ENCODE data around the gene UGT1A10.
"Not testable (repeated sequence)": the region's sequence is repeated elsewhere in the genome, so short reads cannot be mapped to it uniquely, and the experiment has no call there.

The UGT1A10 gene

DNA sequence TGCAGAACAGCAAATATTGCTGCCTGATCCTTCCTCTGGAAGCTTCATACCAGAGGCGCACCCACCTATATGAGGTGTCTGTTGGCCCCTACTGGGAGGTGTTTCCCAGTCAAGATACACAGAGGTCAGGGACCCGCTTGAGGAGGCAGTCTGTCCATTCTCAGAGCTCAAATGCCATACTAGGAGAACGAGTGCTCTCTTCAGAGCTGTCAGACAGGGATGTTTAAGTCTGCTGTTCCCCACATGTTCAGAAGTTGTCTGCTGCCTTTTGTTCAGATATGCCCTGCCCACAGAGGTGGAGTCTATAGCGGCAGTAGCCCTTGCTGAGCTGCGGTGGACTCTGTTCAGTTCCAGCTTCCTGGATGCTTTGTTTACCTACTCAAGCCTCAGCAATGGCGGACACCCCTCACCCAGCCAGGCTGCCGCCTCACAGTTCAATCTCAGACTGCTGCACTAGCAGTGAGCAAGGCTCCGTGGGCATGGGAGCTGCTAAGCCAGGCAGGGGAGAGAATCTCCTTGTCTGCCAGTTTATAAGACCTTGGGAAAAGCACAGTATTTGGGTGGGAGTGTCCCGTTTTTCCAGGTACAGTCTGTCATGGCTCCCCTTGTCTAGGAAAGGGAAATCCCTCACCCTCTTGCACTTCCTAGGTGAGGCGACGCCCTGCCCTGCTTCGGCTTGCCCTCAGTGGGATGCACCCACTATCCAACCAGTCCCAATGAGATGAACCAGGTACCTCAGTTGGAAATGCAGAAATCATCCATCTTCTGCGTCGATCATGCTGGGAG lies 100.8 kb downstream of the UGT1A10 start:
- H3K27me3 ChIP-seq (ENCODE audit: control insufficient read depth, insufficient read depth, low read length); H3K9ac ChIP-seq (ENCODE audit: low read length); H3K4me3 ChIP-seq (ENCODE audit: low read length); H3K27ac ChIP-seq (ENCODE audit: low read depth, low read length); H3K4me1 ChIP-seq (ENCODE audit: control insufficient read depth, insufficient read depth, low read length); H3K36me3 ChIP-seq (ENCODE audit: control insufficient read depth, insufficient read depth, low read length): not testable (repeated sequence)

DNA sequence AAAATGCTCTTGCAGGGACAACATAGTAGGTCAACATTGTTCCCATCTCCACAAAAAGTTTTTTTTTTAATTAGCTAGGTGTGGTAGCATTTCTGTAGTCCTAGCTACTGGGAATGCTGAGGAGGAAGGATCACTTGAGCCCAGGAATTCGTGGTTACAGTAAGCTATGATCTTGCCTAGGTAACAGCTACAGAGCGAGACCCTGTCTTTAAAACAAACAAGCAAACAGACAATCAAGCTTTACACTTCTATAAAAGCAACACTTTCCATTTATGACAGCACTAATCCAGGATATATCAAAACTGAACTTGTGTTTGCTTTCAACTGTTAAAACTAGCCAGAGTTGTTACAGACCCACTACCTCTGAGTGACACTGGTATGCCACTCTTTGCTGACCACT lies 104.6 kb downstream of the UGT1A10 start:
- Histone ChIP-seq H3K27me3 (ENCODE audit: control insufficient read depth, insufficient read depth, low read length) (no peaks in the 10 kb centered on the region), H3K4me3 (ENCODE audit: low read length) (no peak overlapping the region), H3K9ac (ENCODE audit: low read length) (no peak overlapping the region), H3K36me3 (ENCODE audit: control insufficient read depth, insufficient read depth, low read length) (no peaks in the 10 kb centered on the region), H3K4me1 (ENCODE audit: control insufficient read depth, insufficient read depth, low read length) (no peaks in the 10 kb centered on the region), H3K27ac (ENCODE audit: low read depth, low read length) (no peak overlapping the region)

DNA sequence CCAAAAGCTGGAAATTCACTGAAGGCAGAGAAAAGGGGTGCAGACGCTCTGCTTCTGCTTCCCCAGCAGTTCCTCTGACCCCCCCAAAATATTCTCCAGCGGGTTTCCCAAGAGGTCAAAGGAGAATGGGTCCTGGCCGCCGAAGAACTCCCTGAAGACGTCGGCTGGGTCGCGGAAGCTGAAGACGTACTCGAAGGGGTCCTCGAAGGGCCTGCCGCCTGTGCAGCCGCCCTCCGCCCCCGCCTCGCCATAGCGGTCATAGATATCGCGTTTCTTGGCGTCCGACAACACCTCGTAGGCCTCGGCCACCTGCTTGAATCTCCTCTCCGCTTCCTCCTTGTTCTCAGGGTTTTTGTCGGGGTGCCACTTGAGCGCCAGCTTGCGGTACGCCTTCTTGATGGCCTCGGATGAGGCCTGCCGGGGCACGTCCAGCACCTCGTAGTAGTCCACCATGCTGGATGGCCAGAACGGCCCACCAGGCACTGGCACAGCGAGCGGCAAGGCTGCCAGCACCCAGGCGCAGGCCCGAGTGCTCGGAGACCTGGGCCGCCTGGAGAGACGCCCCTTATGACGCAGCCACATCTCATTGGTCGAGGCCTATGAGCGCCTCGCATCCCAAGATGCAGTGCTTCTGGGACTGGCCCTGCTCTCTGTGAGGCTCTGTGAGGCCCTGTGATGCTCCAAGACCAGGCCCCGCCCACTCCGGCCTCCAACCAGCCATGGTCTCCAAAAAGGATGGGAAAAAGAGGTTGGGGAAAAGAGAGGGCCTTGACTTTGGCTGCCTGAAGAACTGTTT lies 107.4 kb downstream of the UGT1A10 start:
- H3K27me3 ChIP-seq (ENCODE audit: control insufficient read depth, insufficient read depth, low read length), result no peaks in the 10 kb centered on the region
- no peak overlapping the region for H3K9ac ChIP-seq (ENCODE audit: low read length)
- H3K36me3 ChIP-seq (ENCODE audit: control insufficient read depth, insufficient read depth, low read length), result no peaks in the 10 kb centered on the region
- no peak overlapping the region for H3K27ac ChIP-seq (ENCODE audit: low read depth, low read length)
- H3K4me3 ChIP-seq (ENCODE audit: low read length), result no peak overlapping the region
- no peaks in the 10 kb centered on the region for H3K4me1 ChIP-seq (ENCODE audit: control insufficient read depth, insufficient read depth, low read length)

DNA sequence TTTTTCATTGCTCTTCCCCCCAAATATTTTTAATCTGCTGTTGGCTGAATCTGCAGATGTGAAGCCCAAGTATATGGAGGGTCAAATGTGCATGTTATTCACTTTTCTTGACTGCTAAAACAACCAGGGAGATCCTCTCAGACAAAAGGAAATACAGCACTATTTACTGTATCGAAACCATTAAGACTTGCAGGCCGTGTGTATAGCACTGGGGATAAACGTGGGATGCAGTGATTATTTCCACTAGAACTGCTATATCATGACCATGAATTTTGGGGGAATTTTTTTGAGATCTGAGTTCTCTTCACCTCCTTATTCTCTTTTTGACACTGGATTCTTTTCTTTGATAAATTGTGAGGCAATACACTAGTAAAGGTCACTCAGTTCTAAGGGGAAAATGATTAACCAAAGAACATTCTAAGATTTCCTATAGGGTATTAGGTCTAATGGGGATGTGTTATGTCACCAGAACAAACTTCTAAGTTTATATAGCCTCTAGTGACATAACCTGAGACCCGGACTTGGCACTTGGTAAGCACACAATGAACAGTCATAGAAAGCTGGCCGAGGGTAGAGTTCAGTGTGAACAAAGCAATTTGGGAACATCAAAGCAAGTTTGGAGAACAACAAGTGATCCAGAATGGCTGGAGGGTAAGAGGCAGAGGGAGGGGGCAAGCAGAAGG lies 109.0 kb downstream of the UGT1A10 start:
- no peak overlapping the region for H3K27ac ChIP-seq (ENCODE audit: low read depth, low read length)
- H3K4me3 ChIP-seq (ENCODE audit: low read length), result no peak overlapping the region

DNA sequence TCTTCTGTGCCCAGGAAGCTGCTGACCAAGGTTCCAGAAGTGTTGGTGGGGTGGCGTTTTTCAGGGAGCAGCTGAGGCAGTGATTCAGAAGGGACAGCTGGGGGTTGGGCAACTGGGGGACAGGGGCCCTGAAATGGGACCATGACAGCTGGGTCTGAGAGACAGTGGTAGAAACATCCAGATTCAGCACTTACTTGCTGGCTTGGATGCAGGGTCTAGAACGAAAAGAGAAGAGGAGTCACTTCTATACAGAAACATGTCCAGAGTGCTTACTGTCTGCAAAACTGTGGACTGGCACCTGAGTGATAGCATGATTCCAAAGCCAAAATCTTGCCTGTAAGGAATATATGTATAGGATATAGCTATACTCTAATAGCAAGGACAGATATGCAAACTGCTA lies 109.6 kb downstream of the UGT1A10 start:
- H3K4me3 ChIP-seq (ENCODE audit: low read length); H3K27me3 ChIP-seq (ENCODE audit: control insufficient read depth, insufficient read depth, low read length); H3K4me1 ChIP-seq (ENCODE audit: control insufficient read depth, insufficient read depth, low read length); H3K9ac ChIP-seq (ENCODE audit: low read length); H3K27ac ChIP-seq (ENCODE audit: low read depth, low read length); H3K36me3 ChIP-seq (ENCODE audit: control insufficient read depth, insufficient read depth, low read length): not testable (repeated sequence)

More for the DNA sequence above, 109.0 kb downstream of the UGT1A10 start:
- Histone ChIP-seq H3K4me1 (ENCODE audit: control insufficient read depth, insufficient read depth, low read length) (no peaks in the 10 kb centered on the region), H3K27me3 (ENCODE audit: control insufficient read depth, insufficient read depth, low read length) (no peaks in the 10 kb centered on the region), H3K36me3 (ENCODE audit: control insufficient read depth, insufficient read depth, low read length) (no peaks in the 10 kb centered on the region), H3K9ac (ENCODE audit: low read length) (no peak overlapping the region)

DNA sequence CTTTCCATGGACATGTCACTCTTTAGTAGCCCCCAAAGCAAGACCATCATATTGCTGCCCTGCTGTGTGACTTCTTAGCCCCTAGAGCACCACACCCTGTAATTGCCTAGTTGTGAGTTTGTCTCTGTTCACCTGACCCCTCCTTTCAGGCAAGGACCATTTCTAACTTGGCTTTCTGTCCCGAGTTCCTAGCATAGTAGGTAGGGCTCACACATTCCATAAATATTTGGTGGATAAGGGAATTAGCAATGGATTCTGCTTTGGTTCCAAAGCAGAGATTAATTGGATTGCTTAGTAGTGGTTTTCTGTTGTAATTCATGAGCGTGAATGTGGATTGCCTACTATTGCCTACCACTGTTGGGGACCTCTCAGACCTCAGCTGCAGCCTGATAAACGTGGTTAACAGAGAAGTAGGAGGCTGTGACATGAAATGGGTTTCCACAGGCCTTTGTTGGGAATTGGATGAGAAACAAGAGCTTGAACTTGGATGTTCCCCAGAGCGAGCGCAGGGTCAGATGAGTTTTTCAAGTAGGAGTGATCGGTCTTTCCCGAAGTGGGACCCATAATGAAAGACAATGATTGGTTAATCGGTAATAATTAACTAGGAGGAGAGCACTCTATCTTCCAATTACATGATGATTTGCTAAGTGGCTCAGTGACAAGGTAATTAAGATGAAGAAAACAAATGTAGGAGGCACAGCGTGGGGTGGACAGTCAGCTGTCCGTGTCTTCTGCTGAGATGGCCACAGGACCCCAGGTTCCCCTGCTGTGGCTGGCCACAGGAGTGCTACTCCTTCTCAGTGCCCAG lies 110.4 kb downstream of the UGT1A10 start:
- H3K27me3 ChIP-seq (ENCODE audit: control insufficient read depth, insufficient read depth, low read length), result no peaks in the 10 kb centered on the region
- no peak overlapping the region for H3K9ac ChIP-seq (ENCODE audit: low read length)
- H3K4me1 ChIP-seq (ENCODE audit: control insufficient read depth, insufficient read depth, low read length), result no peaks in the 10 kb centered on the region
- no peaks in the 10 kb centered on the region for H3K36me3 ChIP-seq (ENCODE audit: control insufficient read depth, insufficient read depth, low read length)
- no peak overlapping the region for H3K4me3 ChIP-seq (ENCODE audit: low read length)
- no peak overlapping the region for H3K27ac ChIP-seq (ENCODE audit: low read depth, low read length)

DNA sequence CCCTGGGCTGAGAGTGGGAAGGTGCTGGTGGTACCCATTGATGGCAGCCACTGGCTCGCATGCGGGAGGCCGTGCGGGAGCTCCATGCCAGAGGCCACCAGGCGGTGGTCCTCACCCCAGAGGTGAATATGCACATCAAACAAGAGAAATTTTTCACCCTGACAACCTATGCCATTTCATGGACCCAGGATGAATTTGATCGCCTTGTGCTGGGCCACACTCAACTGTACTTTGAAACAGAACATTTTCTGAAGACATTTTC lies 111.0 kb downstream of the UGT1A10 start:
- Histone ChIP-seq H3K36me3 (ENCODE audit: control insufficient read depth, insufficient read depth, low read length) (no peaks in the 10 kb centered on the region), H3K4me3 (ENCODE audit: low read length) (no peak overlapping the region), H3K9ac (ENCODE audit: low read length) (no peak overlapping the region), H3K27me3 (ENCODE audit: control insufficient read depth, insufficient read depth, low read length) (no peaks in the 10 kb centered on the region), H3K4me1 (ENCODE audit: control insufficient read depth, insufficient read depth, low read length) (no peaks in the 10 kb centered on the region), H3K27ac (ENCODE audit: low read depth, low read length) (no peak overlapping the region)

DNA sequence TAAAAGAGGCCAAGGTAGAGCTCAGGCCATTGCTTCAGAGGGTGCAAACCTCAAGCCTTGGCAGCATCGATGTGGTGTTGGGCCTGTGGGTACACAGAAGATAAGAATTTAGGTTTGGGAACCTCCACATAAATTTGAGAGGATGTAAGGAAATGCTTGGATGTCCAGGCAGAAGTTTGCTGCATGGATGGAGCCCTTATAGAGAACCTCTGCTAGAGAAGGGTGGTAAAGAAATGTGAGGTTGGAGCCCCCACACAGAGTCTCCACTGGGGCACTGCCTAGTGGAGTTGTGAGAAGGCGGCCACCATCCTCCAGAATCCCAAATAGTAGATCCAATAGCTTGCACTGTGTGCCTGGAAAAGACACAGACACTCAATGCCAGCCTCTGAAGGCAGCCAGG lies 114.4 kb downstream of the UGT1A10 start:
- not testable (repeated sequence) for H3K27me3 ChIP-seq (ENCODE audit: control insufficient read depth, insufficient read depth, low read length); H3K9ac ChIP-seq (ENCODE audit: low read length); H3K4me1 ChIP-seq (ENCODE audit: control insufficient read depth, insufficient read depth, low read length); H3K27ac ChIP-seq (ENCODE audit: low read depth, low read length); H3K4me3 ChIP-seq (ENCODE audit: low read length); H3K36me3 ChIP-seq (ENCODE audit: control insufficient read depth, insufficient read depth, low read length)

DNA sequence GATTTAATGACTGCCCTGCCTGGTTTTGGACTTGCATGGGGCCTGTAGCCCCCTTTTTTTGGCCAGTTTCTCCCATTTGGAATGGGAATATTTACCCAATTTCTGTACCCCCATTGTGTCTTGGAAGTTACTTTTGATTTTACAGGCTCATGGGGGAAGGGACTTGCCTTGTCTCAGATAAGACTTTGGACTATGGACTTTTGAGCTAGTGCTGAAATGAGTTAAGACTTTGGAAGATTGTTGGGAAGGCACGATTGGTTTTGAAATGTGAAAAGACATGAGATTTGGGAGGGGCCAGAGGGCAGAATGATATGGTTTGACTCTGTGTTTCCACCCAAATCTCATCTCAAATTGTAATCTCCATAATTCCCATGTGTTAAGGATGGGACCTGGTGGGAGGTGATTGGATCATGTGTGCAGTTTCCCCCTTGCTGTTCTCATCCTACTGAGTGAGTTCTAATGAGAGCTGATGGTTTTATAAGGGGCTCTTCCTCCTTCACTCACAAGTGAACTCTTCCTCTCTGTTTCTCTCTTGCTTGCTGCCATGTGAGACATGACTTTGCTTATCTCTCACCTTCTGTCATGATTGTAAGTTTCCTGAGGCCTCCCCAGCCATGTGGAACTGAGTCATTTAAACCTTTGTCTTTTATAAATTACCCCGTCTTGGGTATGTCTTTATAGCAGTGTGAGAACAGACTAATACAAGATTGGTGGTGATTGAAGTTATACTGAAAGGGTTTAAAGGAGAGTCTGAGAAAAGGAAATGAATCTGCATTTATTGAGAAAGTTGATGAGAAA lies 115.2 kb downstream of the UGT1A10 start:
- not testable (repeated sequence) for H3K4me3 ChIP-seq (ENCODE audit: low read length); H3K9ac ChIP-seq (ENCODE audit: low read length); H3K27ac ChIP-seq (ENCODE audit: low read depth, low read length); H3K4me1 ChIP-seq (ENCODE audit: control insufficient read depth, insufficient read depth, low read length); H3K27me3 ChIP-seq (ENCODE audit: control insufficient read depth, insufficient read depth, low read length); H3K36me3 ChIP-seq (ENCODE audit: control insufficient read depth, insufficient read depth, low read length)

DNA sequence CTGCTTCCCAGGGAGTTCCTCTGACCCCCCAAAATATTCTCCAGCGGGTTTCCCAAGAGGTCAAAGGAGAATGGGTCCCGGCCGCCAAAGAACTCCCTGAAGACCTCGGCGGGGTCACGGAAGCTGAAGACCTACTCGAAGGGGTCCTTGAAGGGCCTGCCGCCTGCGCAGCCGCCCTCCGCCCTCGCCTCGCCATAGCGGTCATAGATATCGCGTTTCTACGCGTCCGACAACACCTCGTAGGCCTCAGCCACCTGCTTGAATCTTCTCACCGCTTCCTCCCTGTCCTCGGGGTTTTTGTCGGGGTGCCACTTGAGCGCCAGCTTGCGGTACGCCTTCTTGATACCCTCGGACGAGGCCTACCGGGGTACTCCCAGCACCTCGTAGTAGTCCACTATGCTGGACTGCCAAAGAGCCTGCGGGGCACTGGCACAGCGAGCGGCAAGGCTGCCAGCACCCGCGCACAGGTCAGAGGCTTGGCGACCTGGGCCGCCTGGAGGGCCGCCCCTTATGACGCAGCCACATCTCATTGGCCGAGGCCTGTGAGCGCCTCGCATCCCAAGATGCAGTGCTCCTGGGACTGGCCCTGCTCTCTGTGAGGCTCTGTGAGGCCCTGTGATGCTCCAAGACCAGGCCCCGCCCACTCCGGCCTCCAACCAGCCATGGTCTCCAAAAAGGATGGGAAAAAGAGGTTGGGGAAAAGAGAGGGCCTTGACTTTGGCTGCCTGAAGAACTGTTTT lies 118.8 kb downstream of the UGT1A10 start:
- no peaks in the 10 kb centered on the region for H3K27me3 ChIP-seq (ENCODE audit: control insufficient read depth, insufficient read depth, low read length)
- no peaks in the 10 kb centered on the region for H3K4me1 ChIP-seq (ENCODE audit: control insufficient read depth, insufficient read depth, low read length)
- H3K36me3 ChIP-seq (ENCODE audit: control insufficient read depth, insufficient read depth, low read length), result no peaks in the 10 kb centered on the region
- H3K4me3 ChIP-seq (ENCODE audit: low read length), result no peak overlapping the region
- H3K9ac ChIP-seq (ENCODE audit: low read length), result no peak overlapping the region
- H3K27ac ChIP-seq (ENCODE audit: low read depth, low read length), result no peak overlapping the region

DNA sequence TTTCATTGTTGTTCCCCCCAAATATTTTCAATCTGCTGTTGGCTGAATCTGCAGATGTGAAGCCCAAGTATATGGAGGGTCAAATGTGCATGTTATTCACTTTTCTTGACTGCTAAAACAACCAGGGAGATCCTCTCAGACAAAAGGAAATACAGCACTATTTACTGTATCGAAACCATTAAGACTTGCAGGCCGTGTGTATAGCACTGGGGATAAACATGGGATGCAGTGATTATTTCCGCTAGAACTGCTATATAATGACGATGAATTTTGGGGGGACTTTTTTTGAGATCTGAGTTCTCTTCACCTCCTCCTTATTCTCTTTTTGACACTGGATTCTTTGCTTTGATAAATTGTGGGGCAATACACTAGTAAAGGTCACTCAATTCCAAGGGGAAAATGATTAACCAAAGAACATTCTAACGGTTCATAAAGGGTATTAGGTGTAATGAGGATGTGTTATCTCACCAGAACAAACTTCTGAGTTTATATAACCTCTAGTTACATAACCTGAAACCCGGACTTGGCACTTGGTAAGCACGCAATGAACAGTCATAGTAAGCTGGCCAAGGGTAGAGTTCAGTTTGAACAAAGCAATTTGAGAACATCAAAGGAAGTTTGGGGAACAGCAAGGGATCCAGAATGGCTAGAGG lies 120.3 kb downstream of the UGT1A10 start:
- H3K4me1 ChIP-seq (ENCODE audit: control insufficient read depth, insufficient read depth, low read length), result no peaks in the 10 kb centered on the region
- no peak overlapping the region for H3K27ac ChIP-seq (ENCODE audit: low read depth, low read length)
- no peak overlapping the region for H3K4me3 ChIP-seq (ENCODE audit: low read length)
- no peaks in the 10 kb centered on the region for H3K27me3 ChIP-seq (ENCODE audit: control insufficient read depth, insufficient read depth, low read length)
- H3K36me3 ChIP-seq (ENCODE audit: control insufficient read depth, insufficient read depth, low read length), result no peaks in the 10 kb centered on the region
- no peak overlapping the region for H3K9ac ChIP-seq (ENCODE audit: low read length)
